Parathyroid adenoma (tissue), 2 donors: ENCODE measurements around the gene ADAMTSL5.

Experiments used
- H2AFZ ChIP-seq: fragments of 300-600 bp; sonication (generic); one replicate; pipeline ENCODE4 v1.7.0; 2017; ENCODE audit warnings: antibody characterized with exemption, mild to moderate bottlenecking
- H3K27ac ChIP-seq: fragments of 300-600 bp; sonication (generic); one replicate; pipeline ENCODE4 v1.7.0; 2017
- H3K27me3 ChIP-seq: fragments of 300-600 bp; sonication (generic); one replicate; pipeline ENCODE4 v1.7.0; 2017; ENCODE audit warnings: low read length; ENCODE audit not compliant: control insufficient read depth, insufficient read depth
- H3K36me3 ChIP-seq: fragments of 300-600 bp; sonication (generic); one replicate; pipeline ENCODE4 v1.7.0; 2017; ENCODE audit warnings: low read length; ENCODE audit not compliant: control insufficient read depth, insufficient read depth
- H3K4me1 ChIP-seq: fragments of 300-600 bp; sonication (generic); one replicate; pipeline ENCODE4 v1.7.0; 2017; ENCODE audit warnings: control low read depth
- H3K4me2 ChIP-seq: fragments of 300-600 bp; sonication (generic); one replicate; pipeline ENCODE4 v1.7.0; 2017; ENCODE audit warnings: low read length
- H3K4me3 ChIP-seq: fragments of 300-600 bp; sonication (generic); one replicate; pipeline ENCODE4 v1.7.0; 2017; ENCODE audit warnings: low read depth, low read length
- H3K79me2 ChIP-seq: fragments of 300-600 bp; sonication (generic); one replicate; pipeline ENCODE4 v1.7.0; 2017; ENCODE audit warnings: control low read depth
- H3K9ac ChIP-seq: fragments of 300-600 bp; sonication (generic); one replicate; pipeline ENCODE4 v1.7.0; 2017; ENCODE audit warnings: mild to moderate bottlenecking
- H3K9me3 ChIP-seq: fragments of 300-600 bp; sonication (generic); one replicate; pipeline ENCODE4 v1.7.0; 2017; ENCODE audit warnings: low read length; ENCODE audit not compliant: control insufficient read depth
- CTCF ChIP-seq: fragments of 300-600 bp; sonication (generic); IDR thresholded peaks from one replicate; pipeline ENCODE4 v1.7.0; 2017; ENCODE audit warnings: antibody characterized with exemption, mild to moderate bottlenecking
- donor health status: primary hyperparathyroidism.

Gene ADAMTSL5

DNA sequence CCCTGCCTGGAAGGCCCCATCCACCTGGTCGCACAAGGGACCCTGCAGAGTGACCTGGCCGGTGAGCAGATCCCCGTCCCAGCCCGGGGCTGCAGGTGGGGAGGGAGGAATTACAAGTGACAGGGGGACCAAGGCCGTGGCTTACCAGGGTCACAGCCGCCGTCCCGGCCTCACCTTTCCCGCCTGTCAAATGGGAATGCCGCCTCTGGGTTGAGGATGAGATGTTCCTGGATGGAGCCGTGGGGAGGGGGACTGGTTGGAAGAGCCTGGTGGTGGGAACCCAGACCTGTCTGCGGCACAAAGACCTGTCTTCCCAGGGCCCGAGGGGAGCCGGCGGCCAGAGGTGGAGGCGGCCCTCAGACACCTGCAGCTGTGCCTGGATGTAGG lies 16.6 kb upstream of the ADAMTSL5 start:
- no peak overlapping the region for H3K27ac ChIP-seq
- H3K4me2 ChIP-seq, result no peak overlapping the region
- H3K9ac ChIP-seq, result no peak overlapping the region
- H3K27me3 ChIP-seq, result no peaks in the 10 kb centered on the region
- H3K4me3 ChIP-seq, result no peak overlapping the region
- H3K4me1 ChIP-seq, result no peaks in the 10 kb centered on the region
- H2AFZ ChIP-seq, result no peak overlapping the region
- no peaks in the 10 kb centered on the region for H3K79me2 ChIP-seq
- H3K9me3 ChIP-seq, result no peaks in the 10 kb centered on the region
- no peaks in the 10 kb centered on the region for H3K36me3 ChIP-seq
- no peak for TF ChIP-seq CTCF

GRCh38 chr19:1528596-1529429 lies 16.0 kb upstream of the ADAMTSL5 start:
- no peak overlapping the region for H3K4me2 ChIP-seq
- no peak overlapping the region for H3K4me3 ChIP-seq
- no peaks in the 10 kb centered on the region for H3K79me2 ChIP-seq
- no peak overlapping the region for H3K27ac ChIP-seq
- no peaks in the 10 kb centered on the region for H3K36me3 ChIP-seq
- no peaks in the 10 kb centered on the region for H3K4me1 ChIP-seq
- no peaks in the 10 kb centered on the region for H3K9me3 ChIP-seq
- no peak for TF ChIP-seq CTCF
- no peaks in the 10 kb centered on the region for H3K27me3 ChIP-seq
- no peak overlapping the region for H2AFZ ChIP-seq
- no peak overlapping the region for H3K9ac ChIP-seq

GRCh38 chr19:1527650-1528309 lies 15.0 kb upstream of the ADAMTSL5 start:
- TF ChIP-seq CTCF, result no peak
- H3K27me3 ChIP-seq, result no peaks in the 10 kb centered on the region
- H3K4me2 ChIP-seq, result no peak overlapping the region
- no peak overlapping the region for H3K27ac ChIP-seq
- no peak overlapping the region for H3K4me3 ChIP-seq
- no peaks in the 10 kb centered on the region for H3K36me3 ChIP-seq
- no peaks in the 10 kb centered on the region for H3K79me2 ChIP-seq
- no peak overlapping the region for H3K9ac ChIP-seq
- H3K4me1 ChIP-seq, result no peaks in the 10 kb centered on the region
- no peaks in the 10 kb centered on the region for H3K9me3 ChIP-seq
- H2AFZ ChIP-seq, result no peak overlapping the region

DNA sequence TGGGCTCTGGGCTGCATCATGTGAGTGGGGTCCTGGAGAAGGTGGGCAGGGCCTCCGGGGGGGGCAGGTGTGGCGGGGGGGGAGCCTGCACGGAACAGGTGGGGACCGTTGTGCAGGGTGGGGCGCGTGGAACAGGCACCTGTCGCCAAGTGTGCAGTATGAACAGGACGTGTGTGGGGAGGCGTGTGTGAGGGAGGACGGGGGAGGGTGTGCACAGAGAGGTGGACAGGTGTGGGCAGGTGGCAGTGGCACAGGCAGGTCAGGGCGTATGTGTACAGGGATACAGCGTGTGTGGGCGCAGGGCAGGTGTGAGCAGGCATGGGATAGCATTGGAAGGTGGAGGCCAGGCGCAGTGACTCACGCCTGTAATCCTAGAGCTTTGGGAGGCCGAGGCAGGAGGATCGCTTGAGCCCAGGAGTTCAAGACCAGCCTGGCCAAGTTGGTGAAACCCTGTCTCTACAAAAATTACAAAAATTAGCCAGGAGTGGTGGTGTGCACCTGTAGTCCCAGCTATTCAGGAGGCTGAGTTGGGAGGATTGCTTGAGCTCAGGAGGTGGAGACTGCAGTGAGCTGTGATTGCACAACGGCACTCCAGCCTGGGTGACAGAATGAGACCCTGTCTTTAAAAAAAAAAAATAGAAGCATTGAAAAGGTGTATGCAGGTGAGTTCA lies 14.3 kb upstream of the ADAMTSL5 start:
- no peaks in the 10 kb centered on the region for H3K4me1 ChIP-seq
- H3K9me3 ChIP-seq, result no peaks in the 10 kb centered on the region
- no peak overlapping the region for H3K4me2 ChIP-seq
- no peak overlapping the region for H3K4me3 ChIP-seq
- H2AFZ ChIP-seq, result no peak overlapping the region
- no peaks in the 10 kb centered on the region for H3K79me2 ChIP-seq
- H3K27me3 ChIP-seq, result no peaks in the 10 kb centered on the region
- no peak overlapping the region for H3K27ac ChIP-seq
- no peak overlapping the region for H3K9ac ChIP-seq
- no peaks in the 10 kb centered on the region for H3K36me3 ChIP-seq
- TF ChIP-seq CTCF, result no peak
